ENCODE data around the gene ANTKMT.

ANTKMT gene

GRCh38 chr16:764848-765487 is 44.0 kb downstream of the ANTKMT start:
- DNase-seq (ENCODE audit: low read depth): no peak

GRCh38 chr16:765488-765865 is 44.5 kb downstream of the ANTKMT start:
- DNase-seq (ENCODE audit: low read depth): no peak

GRCh38 chr16:766008-766819 is 45.3 kb downstream of the ANTKMT start:
- DNase-seq (ENCODE audit: low read depth): no peak

- DNase-seq (ENCODE audit: low read depth): no peak
These were observed 46.1 kb downstream of the ANTKMT start for GRCh38 chr16:766820-767640.

- DNase-seq (ENCODE audit: low read depth): no peak
These were observed 46.8 kb downstream of the ANTKMT start for GRCh38 chr16:767743-768235.

GRCh38 chr16:768428-768827 is 47.5 kb downstream of the ANTKMT start:
- no peak for DNase-seq (ENCODE audit: low read depth)

- DNase-seq (ENCODE audit: low read depth): no peak
These were observed 48.3 kb downstream of the ANTKMT start for GRCh38 chr16:769184-769784.

GRCh38 chr16:769934-770333 is 49.0 kb downstream of the ANTKMT start:
- DNase-seq (ENCODE audit: low read depth): no peak

GRCh38 chr16:770411-770810 is 49.5 kb downstream of the ANTKMT start:
- DNase-seq (ENCODE audit: low read depth): no peak
